ENCODE data around the gene NUP98.
A peak's percentile ranks its signal among the peaks of the same experiment; 100 is the strongest.

The NUP98 gene

DNA sequence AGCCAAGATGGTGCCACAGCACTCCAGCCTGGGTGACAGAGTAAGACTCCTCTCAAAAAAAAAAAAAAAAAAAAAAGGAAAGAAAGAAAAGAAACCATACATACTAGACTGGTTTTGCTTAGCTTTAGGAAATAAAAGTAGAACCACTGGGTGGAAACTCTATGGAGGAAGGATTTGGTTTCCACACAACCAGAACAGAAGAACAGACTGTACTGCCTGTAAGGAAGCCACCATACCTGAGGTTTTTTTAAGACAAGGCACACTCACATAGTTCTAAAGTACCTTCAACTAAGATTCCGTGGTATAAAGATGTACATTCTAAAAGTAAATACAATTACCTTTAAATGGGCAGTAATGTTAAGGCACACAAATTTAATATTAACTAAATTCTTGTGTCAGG lies 58.6 kb downstream of the NUP98 start:
- DNase-seq (ENCODE audit: low read depth): no peak
- TF ChIP-seq, protein P1, sequence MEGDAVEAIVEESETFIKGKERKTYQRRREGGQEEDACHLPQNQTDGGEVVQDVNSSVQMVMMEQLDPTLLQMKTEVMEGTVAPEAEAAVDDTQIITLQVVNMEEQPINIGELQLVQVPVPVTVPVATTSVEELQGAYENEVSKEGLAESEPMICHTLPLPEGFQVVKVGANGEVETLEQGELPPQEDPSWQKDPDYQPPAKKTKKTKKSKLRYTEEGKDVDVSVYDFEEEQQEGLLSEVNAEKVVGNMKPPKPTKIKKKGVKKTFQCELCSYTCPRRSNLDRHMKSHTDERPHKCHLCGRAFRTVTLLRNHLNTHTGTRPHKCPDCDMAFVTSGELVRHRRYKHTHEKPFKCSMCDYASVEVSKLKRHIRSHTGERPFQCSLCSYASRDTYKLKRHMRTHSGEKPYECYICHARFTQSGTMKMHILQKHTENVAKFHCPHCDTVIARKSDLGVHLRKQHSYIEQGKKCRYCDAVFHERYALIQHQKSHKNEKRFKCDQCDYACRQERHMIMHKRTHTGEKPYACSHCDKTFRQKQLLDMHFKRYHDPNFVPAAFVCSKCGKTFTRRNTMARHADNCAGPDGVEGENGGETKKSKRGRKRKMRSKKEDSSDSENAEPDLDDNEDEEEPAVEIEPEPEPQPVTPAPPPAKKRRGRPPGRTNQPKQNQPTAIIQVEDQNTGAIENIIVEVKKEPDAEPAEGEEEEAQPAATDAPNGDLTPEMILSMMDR (IDR thresholded peaks at IDR 0.05; ENCODE audit: insufficient read depth, low read depth, low read length, missing control alignments): no peak
- H3K4me3 ChIP-seq (ENCODE audit: low read length): no peak overlapping the region

DNA sequence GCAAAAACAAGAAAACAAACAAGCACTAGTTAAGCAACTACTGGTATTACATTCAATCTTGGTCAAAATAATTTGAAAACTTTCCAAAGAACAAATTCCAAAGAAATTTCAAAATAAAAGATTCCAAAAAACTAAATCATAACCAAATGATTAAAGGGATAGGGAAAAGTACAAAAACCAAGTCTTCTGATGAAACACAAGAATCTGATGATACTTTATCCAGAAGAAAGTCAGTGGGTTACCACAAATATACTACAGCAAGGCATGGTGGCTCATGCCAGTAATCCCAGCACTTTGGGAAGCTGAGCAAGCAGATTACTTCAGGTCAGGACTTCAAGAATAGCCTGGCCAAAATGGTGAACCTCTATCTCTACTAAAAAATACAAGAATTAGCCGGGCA lies 59.1 kb downstream of the NUP98 start:
- no peak overlapping the region for H3K4me3 ChIP-seq (ENCODE audit: low read length)
- TF ChIP-seq, protein P1 (IDR thresholded peaks at IDR 0.05; ENCODE audit: insufficient read depth, low read depth, low read length, missing control alignments): no peak
- no peak for DNase-seq (ENCODE audit: low read depth)

DNA sequence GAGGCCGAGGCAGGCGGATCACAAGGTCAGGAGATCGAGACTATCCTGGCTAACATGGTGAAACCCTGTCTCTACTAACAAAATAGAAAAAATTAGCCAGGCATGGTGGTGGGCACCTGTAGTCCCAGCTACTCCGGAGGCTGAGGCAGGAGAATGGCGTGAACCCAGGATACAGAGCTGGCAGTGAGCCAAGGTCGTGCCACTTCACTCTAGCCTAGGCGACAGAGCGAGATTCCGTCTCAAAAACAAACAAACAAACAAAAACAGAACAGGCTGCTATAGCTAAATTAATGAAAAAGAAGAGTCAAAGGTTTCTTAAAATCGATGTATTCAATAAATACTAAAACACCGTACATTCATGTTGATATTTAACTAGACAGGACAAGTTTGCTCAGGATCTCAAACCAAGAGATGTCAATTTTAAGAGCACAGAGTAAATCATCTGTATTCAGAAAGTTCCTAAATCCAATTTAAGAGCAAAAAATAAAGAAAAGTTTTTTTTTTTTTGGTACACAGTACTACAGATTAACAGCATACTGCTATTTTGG lies 59.9 kb downstream of the NUP98 start:
- H3K4me3 ChIP-seq (ENCODE audit: low read length): no peak overlapping the region
- TF ChIP-seq, protein P1 (IDR thresholded peaks at IDR 0.05; ENCODE audit: insufficient read depth, low read depth, low read length, missing control alignments): no peak
- DNase-seq (ENCODE audit: low read depth): no peak

DNA sequence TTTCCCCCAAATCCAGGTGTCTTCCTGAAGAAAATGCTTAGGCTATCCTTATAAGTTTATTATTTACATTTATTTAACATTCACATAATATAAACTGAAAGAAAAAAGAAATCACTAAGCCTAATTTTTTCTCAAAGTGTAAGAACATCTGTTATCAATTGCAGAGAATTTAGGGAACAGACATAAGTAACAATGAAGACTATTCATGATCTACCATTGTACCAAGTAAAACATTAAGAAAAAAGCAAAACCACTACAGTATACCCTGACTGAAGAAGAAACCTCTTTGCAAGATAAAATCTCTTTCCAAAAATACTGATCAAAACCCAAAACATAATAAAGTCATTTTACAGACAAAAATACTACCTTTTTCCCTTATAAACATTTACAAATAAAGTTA lies 60.5 kb downstream of the NUP98 start:
- DNase-seq (ENCODE audit: low read depth): no peak
- TF ChIP-seq, protein P1 (IDR thresholded peaks at IDR 0.05; ENCODE audit: insufficient read depth, low read depth, low read length, missing control alignments): no peak
- H3K4me3 ChIP-seq (ENCODE audit: low read length): no peak overlapping the region

DNA sequence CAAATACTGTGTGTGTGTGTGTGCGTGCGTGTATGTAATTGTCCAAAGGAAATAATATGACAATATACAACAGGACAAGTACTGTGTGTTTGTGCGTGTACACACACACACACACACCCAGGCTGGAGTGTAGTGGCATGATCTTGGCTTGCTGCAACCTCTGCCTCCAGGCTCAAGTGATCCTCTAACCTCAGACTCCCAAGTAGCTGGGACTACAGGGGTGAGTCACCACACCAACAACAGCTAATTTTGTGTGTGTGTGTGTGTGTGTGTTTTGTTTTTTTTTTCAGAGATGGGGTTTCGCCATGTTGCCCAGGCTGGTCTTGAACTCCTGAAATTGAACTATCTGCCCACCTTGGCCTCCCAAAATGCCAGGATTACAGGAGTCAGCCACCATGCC lies 61.5 kb downstream of the NUP98 start:
- peak; percentile 26 for DNase-seq (ENCODE audit: low read depth)
- H3K4me3 ChIP-seq (ENCODE audit: low read length): no peak overlapping the region
- TF ChIP-seq, protein P1 (IDR thresholded peaks at IDR 0.05; ENCODE audit: insufficient read depth, low read depth, low read length, missing control alignments): no peak

DNA sequence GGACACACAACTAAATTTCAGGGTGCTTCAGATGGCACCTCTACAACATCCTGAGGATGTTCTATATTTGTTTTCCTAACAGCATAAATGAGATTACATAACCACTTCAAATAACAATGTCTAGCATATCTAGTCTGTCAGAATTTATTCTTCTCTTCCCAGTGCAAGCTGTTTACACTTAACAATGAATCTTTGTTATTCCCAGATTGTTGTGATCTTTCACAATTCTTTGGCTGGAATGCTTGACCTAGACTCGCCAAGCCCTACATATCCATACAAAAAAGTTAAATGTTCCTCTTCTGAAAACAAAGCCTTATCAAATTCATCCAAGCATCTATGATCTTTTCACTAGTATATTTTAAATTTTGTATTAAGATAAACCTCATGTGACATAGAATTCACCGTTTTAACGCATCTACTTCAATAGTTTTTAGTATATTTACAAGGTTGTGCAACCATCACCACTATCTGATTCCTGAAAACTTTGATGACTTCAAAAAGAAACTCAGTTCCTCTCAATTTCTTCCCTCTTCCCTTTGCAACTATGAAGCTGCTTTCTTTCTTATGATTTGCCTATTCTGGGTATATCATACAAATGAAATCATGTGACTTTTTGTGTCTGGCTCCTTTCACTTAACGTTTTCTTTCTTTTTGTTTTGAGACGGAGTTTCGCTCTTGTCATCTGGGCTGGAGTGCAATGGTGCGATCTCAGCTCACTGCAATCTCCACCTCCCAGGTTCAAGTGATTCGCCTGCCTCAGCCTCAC lies 64.5 kb downstream of the NUP98 start:
- TF ChIP-seq, protein P1 (IDR thresholded peaks at IDR 0.05; ENCODE audit: insufficient read depth, low read depth, low read length, missing control alignments): no peak
- no peak for DNase-seq (ENCODE audit: low read depth)
- no peak overlapping the region for H3K4me3 ChIP-seq (ENCODE audit: low read length)

Measured in epithelial cell of esophagus (primary cell).